ENCODE results near the gene ZCCHC14. TPM values are rescaled to one million over a fixed set of nuclear protein-coding genes. Genes with fewer than 3 reads are reported as not detected.

Gene ZCCHC14
- total and polyA plus RNA-seq, 10 of the 15 experiments (the other 5 are each of a cell fraction or from before 2014, with no cell fraction given): 0.02 to 0.26 (median 0.05) TPM; not detected in 3

- WGBS (ENCODE audit: insufficient coverage, insufficient replicate concordance, low lambda C conversion rate, missing lambda C conversion rate): 1% methylated on average over 64 of the region's 64 CpGs
- TF ChIP-seq RB1 (IDR thresholded peaks at IDR 0.05; ENCODE audit: borderline replicate concordance) (0 out of 2 replicates have a peak, but pooled peaks have one; percentile 11), ETV6 (conservative IDR thresholded peaks at IDR 0.05 in 1 of 2, IDR thresholded peaks at IDR 0.05 in 1 of 2; ENCODE audit: borderline replicate concordance in 1 of 2, low read depth in 1 of 2) (0 out of 4 replicates have a peak, but pooled peaks of 1 of the 2 experiments have one; percentile 28), DPF2 (IDR thresholded peaks at IDR 0.05) (peak; percentile 45; the same call in 1 of the 2 replicates), KLF5 (IDR thresholded peaks at IDR 0.05; ENCODE audit: partially characterized antibody) (peak; percentile 19), MTA2 (IDR thresholded peaks at IDR 0.05; ENCODE audit: low read depth) (no peak), IKZF2 (IDR thresholded peaks at IDR 0.05) (no peak), PAX5 (IDR thresholded peaks at IDR 0.05; ENCODE audit: borderline replicate concordance, low read depth, low read length) (no peak), POLR2AphosphoS5 (IDR thresholded peaks at IDR 0.05; ENCODE audit: low read length) (no peak), ZNF217 (IDR thresholded peaks at IDR 0.05) (0 out of 2 replicates have a peak, but pooled peaks have one; percentile 10), GATAD2B (conservative IDR thresholded peaks at IDR 0.05; ENCODE audit: low read depth) (peak; percentile 55), NKRF (conservative IDR thresholded peaks at IDR 0.05) (peak; percentile 36; the same call in 1 of the 2 replicates), RELB (IDR thresholded peaks at IDR 0.05; ENCODE audit: low read depth) (peak; percentile 30; the same call in 1 of the 2 replicates), ZNF687 (IDR thresholded peaks at IDR 0.05) (peak; percentile 48)
Observed at GRCh38 chr16:87384162-87384874, 108.5 kb downstream of the ZCCHC14 start.

More at GRCh38 chr16:87384162-87384874, 108.5 kb downstream of the ZCCHC14 start:
- DNase-seq (ENCODE audit: low read depth, low spot score) (no peak), FAIRE-seq (no peak), ATAC-seq (peak; percentile 51)
- intact Hi-C loops (cut with micrococcal nuclease; ENCODE audit: unreplicated experiment): loop anchor here (10.0 kb wide), 1 partner anchor 1070 kb away; the partner anchor contains the start of gene ZFPM1
- Histone ChIP-seq H3K9ac (ENCODE audit: control insufficient read depth, insufficient read depth, low read length) (peak overlapping the region; percentile 27; the same call in 1 of the 2 replicates), H3K36me3 (ENCODE audit: control insufficient read depth in 2 of 2, insufficient read depth in 2 of 2, low read length in 1 of 2) (no peaks in the 10 kb centered on the region), H3K4me3 (peak overlapping the region; percentile 79), H3K4me1 (ENCODE audit: control insufficient read depth, insufficient read depth, low read length) (peaks cover 15% of the 10 kb centered on the region), H2AFZ (ENCODE audit: control insufficient read depth, low read depth, low read length) (peak overlapping the region; percentile 81), H3K4me2 (ENCODE audit: control insufficient read depth, insufficient read depth) (peak overlapping the region; percentile 63), H4K20me1 (ENCODE audit: control insufficient read depth, insufficient read depth) (no peaks in the 10 kb centered on the region; the same call in 1 of the 2 replicates), H3K9me3 (replicated peaks; ENCODE audit: control insufficient read depth, insufficient read depth, low read length) (no peaks in the 10 kb centered on the region), H3K27me3 (replicated peaks in 1 of 2; ENCODE audit: control insufficient read depth in 2 of 2, insufficient read depth in 2 of 2, low read length in 1 of 2) (no peaks in the 10 kb centered on the region), H3K79me2 (ENCODE audit: control insufficient read depth, insufficient read depth, low read length) (peaks cover 37% of the 10 kb centered on the region), H3K27ac (ENCODE audit: control insufficient read depth, insufficient read depth) (peak overlapping the region; percentile 53; the same call in 1 of the 2 replicates)
- no TSS peak for BruUV-seq (replicated peaks)
- ChIA-PET SMC1A (ENCODE audit: uncharacterized antibody, unreplicated experiment) (interaction anchor here (1.5 to 2.1 kb wide), 3 partner anchors 10 to 67 kb away, joined by 4 to 10 read pairs (median 8); partner anchors contain the start of gene C16orf95), RAD21 (ENCODE audit: unreplicated experiment) (interaction anchor here (1.1 to 2.4 kb wide), 3 partner anchors 18 to 322 kb away, joined by 3 to 16 read pairs (median 3); partner anchors contain the start of gene C16orf95), CTCF (interaction anchor here (0.6 to 4.8 kb wide), 5 partner anchors 10 to 102 kb away, joined by 3 to 40 read pairs (median 4); partner anchors contain the start of gene C16orf95), POLR2A (interaction anchor here (0.6 to 4.5 kb wide), 8 partner anchors 10 to 394 kb away, joined by 3 to 36 read pairs (median 4); partner anchors contain the start of genes C16orf95, KLHDC4 and MAP1LC3B)
- in situ Hi-C loops (cut with MboI): loop anchor here (10.0 kb wide), 1 partner anchor 480 kb away; the partner anchor contains the start of gene SLC7A5
